GM18520 (cell line): Measurements from ENCODE around the gene PLEKHG2.
"Not testable (repeated sequence)": the region's sequence is repeated elsewhere in the genome, so short reads cannot be mapped to it uniquely, and the experiment has no call there.

Source experiments
- ATAC-seq: cut with Tn5 transposase; IDR thresholded peaks from one replicate; pipeline ENCODE4 v1.9.1; 2021; ENCODE audit not compliant: unreplicated experiment

The PLEKHG2 gene, protein sequence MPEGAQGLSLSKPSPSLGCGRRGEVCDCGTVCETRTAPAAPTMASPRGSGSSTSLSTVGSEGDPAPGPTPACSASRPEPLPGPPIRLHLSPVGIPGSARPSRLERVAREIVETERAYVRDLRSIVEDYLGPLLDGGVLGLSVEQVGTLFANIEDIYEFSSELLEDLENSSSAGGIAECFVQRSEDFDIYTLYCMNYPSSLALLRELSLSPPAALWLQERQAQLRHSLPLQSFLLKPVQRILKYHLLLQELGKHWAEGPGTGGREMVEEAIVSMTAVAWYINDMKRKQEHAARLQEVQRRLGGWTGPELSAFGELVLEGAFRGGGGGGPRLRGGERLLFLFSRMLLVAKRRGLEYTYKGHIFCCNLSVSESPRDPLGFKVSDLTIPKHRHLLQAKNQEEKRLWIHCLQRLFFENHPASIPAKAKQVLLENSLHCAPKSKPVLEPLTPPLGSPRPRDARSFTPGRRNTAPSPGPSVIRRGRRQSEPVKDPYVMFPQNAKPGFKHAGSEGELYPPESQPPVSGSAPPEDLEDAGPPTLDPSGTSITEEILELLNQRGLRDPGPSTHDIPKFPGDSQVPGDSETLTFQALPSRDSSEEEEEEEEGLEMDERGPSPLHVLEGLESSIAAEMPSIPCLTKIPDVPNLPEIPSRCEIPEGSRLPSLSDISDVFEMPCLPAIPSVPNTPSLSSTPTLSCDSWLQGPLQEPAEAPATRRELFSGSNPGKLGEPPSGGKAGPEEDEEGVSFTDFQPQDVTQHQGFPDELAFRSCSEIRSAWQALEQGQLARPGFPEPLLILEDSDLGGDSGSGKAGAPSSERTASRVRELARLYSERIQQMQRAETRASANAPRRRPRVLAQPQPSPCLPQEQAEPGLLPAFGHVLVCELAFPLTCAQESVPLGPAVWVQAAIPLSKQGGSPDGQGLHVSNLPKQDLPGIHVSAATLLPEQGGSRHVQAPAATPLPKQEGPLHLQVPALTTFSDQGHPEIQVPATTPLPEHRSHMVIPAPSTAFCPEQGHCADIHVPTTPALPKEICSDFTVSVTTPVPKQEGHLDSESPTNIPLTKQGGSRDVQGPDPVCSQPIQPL (N-terminal part only)

DNA sequence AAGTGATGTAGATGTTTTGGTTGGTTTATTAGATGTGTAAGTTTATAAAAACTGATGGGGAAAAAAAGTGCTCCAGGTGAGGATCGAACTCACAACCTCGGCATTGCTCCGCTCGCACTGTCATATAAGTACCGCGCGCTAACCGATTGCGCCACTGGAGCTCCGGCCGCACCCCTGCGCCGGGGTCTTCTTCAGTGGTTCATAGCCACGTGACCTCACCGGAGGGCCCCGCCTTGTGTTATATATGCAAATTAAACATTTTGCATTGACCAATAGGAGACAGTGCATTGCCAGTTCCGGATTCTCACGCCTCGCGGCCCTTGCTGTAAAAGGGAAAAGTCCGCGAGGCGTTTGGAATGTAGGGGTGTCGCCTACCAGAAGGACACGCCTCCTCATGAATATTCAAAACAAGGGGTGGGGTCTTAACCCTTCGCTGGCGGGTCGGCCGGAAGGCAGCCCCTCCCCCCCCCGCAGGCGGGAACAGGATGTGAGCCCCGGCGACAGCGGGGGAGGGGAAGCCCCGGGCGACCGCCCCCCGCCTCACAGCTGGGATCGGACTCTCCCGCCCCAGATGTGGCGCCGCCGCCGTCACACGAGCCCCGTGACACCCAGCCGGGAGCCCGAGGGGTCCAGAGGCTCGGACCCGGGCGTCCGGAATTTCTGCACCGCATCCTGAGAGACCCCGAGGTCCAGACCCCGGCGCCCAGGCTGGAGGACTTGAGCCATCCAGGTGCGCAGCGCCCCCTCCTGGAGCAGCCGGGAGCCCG is at the start of gene PLEKHG2:
TSS of gene PLEKHG2 (plus strand) at position 570 of the 767 bp plus-strand sequence. CDS start 1,418 bp downstream, outside the sequence.
- peak; percentile 39 for ATAC-seq

DNA sequence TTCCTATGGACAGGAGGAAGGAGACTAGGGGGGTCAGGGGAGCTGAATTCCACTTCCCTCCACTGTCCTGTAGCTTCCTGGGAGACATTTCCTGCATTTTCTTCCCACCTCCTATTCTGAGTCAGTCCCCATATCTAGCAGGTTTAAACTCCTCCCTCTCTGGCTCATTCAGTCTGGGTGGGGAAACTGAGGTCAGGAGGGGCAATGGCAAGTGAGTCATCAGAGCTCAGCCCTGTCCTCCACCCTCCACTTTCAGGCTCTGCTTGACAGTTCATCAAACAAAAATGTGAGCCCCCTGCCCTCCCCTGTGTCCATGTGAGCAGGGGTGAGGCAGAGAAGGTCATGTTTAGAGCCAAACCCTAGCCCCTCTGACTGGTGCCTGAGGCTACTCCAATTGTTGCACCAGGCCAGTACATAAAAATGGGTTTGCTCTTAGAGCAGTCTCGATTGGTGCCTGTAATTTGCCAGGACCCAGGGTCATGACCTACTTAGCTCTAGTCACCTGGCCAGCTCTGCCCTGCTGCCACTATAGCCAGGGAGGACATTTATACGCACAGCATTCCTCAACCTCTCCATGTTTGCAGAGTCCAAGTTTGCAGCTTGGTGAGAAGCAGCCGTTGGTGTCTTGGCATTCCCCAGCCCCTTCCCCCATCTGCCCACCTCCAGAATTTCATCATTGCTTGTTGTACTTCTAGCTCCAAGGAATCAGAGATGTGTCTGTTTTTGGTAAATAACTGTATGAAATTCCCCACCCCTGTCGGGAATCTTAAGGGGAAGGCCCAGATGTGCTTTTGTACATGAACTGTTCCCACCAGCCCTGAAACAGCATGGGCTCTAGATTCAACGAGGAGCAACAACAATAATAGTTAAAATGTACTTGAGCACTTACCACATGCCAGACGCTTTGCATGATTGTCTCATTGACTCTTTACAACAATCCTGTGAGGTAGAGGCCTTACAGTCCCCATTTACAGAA is 49.5 kb upstream of the PLEKHG2 start:
- ATAC-seq: no peak

DNA sequence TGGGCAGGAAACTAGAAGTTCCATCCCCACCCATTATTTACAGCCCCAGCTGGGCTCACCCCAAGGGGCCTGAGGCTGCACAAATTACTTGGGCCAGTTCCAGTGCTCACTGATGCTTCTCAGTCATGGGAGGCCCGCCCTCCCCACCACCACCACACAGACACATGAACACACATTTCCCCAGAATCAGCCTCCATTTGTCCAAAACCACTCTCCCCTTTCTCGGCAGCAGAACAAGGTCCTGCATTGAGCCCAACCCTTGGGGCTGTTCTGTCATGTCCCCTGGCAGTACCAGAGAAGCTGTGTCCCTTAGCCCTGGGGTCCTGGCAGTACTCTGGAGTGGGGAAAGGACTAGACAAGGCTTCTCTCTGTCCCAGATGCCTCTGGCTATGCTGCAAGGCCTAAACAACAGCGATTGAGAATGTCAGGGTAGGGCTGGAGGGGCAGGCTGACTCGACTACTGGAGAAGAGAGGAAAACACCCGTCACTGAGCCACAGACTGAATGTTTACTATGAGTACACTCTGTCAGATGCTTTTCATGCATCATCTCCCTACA is 48.5 kb upstream of the PLEKHG2 start:
- no peak for ATAC-seq

DNA sequence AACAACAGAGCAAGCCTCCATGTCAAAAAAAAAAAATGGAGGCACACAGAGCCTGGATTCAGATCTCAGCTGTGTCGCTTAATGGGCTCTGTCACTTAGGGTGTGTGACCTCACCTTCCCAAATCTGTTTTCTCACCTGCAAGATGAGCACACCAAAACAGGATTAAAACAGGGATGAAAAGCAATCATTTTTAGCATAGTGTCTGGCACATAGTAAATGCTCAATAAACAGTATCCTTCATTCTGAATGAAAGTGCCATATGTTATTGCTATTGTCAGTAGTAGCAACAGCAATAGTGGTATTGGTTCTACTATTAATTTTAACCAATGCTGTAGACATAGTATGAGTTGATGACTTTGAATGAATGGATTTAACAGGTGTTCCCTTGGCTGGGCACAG is 46.9 kb upstream of the PLEKHG2 start:
- no peak for ATAC-seq

DNA sequence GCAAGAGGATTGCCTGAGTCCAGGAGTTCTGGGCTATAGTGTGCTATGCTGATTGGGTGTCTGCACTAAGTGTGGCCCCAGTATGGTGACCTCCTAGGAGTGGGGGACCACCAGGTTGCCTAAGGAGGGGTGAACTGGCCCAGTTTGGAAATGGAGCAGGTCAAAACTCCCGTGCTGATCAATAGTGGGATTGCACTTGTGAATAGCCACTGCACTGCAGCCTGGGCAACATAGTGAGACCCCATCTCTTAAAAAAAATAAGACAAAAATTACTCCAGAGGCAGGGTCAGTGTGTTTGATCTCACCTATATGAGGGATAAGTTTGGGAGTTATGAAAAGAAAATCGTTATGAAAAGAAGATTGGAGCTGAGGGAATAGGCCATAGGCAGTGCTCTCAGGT is 43.3 kb upstream of the PLEKHG2 start:
- no peak for ATAC-seq

DNA sequence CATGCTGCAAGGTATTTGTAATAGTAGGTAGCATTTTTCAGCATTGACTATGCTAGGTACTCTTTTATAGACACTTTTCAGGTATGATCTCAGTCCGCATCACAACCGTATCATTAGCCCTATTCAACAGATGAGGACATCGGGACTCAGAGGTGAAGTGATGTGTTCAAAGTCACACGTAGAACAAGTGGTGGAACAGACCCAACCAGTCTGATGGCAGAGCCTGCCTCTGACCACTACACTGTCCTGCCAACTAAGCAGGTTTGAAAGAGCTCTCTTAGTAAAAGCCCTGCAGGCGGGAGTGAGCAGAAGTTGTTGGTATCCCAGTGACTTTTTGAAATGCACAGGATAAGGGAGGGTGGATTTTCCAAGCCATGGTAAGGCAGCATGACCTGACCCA is 41.7 kb upstream of the PLEKHG2 start:
- no peak for ATAC-seq

DNA sequence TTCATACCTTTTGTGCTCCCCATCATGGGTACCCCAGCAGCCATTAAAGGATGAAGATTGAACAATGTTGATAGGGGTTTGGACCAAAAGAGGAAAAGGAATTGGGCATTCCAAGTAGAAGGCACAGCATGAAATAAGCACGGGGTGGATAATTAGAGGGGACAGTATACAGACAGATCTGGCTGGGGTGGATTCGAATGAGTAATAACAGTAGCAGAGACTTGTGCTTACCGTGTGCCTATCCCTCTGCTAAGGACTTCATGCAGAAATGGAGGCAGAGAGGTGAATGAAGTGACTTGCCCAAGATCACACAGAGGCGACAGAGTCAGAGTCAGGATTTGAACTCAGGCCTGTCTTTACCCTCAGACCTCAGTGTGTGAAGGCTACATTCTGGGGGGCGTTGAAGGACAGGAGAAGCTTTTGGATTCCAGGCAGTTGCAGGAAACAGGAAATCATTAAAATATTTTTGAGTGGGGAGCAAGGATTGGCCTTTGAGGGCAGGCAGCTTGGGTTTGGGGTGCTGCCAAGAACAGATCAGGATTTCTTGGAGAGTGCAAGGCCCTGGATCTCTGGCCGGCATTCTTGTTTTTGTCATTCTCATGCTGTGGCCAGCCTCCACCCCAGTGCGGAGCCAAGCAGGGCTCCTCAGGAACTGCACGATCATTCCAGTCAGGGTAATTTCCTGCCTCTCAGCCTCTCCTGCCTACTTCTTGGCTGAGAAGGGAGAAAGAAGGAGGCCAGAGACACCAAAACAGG is 40.2 kb upstream of the PLEKHG2 start:
- no peak for ATAC-seq

DNA sequence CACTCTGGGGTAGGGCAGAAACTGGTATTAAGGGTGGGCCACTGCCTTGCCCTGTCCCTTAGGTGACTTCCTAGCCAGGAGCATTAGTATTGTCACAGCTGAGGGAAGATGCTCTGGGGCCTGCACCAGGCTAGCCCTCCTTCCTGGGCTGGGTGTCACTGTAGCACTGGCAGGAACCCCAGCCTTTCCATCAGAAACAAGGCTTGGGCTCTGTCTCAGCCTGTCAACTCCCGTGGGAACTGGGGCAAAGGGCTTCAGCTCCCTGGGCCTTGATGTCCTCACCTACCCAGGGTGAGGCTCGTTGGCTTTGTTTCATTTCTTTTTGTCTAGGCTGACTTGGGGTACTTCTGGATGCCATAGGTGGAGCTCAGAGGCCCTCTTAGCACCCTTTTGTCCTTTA is 39.5 kb upstream of the PLEKHG2 start:
- ATAC-seq: no peak

DNA sequence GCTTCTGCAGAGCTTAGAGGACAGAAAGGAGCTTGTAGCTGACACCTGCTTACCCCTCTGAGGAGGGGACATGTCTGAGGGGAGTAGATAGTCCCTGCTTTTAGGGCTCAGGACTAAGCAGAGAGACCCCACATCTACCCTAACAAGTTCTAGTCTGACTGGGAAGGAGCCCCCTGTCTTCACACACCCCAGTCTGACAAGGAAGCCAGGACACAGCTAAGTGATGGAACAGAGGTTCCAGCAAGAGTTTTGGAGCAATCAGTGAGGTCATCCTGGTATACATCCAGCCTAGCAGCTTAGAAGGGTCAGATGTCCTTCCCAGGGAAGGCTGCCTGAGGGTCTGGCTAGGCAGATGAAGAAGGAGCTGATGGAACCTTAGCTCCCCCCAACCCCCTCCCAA is 36.5 kb upstream of the PLEKHG2 start:
- no peak for ATAC-seq

DNA sequence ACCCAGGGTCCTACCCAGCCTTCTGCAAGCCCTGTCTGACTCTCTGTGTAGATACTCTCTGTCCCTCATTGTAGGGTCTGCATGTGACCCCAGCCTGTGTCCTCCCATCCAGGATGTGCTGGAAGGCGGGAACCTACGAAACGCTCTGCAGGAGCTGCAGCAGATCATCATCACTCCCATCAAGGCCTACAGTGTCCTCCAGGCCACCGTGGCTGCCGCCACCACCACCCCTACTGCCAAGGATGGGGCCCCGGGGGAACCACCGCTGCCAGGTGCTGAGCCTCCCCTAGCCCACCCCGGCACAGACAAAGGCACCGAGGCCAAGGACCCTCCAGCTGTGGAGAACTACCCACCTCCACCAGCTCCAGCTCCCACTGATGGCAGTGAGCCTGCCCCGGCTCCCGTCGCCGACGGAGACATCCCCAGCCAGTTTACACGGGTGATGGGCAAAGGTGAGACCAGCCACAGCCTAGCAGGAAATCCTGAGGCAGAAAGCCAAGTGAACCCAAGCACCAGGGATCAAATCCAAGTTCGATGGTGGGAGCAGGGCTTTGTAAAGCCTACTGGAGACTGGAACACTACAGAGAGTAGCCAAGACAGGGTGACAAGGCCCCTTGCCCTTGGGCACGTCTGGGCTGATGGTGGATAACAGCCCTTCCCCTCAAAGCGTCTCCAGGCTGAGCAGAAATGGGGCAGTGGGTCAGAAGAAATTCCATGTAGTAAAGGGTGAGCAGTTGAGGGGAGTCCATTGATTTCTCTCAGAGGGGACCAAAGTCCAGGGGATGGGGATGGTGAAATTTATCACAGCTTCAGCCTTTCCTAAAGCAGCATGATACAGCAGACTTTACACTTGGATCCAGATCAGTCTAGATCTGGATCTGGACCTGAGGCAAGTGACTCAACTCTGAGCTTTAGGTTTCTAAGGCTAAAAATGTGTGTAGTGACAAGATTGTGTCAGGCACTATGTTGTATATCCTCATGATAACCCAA is 34.8 kb upstream of the PLEKHG2 start:
- ATAC-seq: no peak

DNA sequence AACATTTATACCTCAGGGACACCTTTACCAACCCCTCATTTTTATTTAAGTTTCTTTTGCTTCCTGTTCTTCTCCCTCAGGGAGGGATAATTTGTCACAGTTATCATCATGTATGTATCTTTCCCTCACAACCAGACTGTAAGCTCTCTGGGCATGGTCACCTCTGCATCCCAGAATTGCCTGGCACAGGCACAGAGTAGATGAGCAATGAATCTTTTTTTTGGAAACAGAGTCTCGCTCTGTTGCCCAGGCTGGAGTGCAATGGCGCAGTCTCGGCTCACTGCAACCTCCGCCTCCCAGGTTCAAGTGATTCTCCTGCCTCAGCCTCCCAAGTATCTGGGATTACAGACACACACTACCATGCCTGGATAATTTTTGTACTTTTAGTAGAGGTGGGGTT is 33.1 kb upstream of the PLEKHG2 start:
- not testable (repeated sequence) for ATAC-seq

DNA sequence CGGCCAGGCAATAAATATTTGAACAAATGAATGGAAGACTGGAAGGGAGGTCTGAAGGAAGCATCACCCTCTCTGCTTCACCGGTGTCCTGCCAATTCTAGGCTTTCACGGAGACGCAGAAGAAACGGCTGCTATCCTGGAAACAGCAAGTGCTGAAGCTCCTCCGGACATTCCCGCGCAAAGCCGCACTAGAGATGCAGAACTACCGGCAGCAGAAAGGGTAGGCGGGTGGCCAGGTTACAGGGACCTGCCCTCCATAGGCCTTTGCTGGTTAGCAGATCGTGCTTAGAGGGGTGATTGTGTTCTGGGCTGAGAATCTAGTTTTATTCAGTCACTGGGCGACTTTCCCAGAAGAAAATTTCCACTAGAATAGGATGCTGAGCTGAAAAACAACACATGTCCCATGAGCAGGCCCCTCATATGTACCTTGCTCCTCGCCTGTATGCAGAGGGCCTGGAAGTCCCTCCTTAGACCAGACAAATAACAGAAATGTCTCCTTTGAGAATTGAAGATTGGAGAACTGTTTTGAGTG is 32.5 kb upstream of the PLEKHG2 start:
- ATAC-seq: no peak

DNA sequence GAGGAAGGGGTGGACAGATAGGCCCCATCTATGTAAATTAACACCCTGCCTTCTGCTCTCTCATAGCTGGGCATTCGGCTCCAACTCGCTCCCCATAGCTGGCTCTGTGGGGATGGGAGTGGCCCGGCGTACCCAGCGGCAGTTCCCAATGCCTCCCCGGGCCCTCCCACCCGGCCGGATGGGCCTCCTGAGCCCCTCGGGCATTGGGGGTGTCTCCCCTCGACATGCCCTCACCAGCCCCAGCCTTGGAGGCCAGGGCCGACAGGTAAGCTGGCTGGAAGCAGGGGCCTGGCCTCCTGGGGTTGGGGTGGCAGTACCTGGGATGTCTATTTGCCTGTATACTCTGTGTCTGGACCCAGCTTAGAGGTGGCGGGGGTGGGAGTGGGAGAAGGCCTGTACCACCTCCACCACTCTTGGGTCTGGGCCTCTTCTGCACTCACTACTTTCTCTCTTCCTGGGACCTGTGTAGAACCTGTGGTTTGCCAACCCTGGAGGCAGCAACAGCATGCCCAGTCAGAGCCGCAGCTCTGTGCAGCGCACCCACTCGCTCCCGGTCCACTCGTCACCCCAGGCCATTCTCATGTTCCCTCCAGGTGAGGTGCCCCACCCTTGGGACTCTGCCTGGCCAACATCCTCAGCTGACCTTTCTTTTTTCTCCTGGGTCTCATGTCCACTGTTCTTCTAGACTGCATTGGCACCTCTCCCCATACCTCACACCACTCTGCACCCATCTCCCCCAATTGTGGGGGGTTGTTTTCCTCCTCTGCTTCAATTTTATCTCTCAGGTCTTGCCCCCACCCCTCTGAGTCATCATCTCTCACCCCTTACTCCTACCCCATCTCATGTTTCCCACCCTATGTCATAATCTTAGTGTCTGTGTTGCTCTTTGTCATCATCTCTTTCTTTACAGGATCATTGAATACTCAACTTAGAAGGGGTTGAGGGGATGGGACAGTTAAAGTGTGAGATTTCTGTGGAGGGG is 31.7 kb upstream of the PLEKHG2 start:
- ATAC-seq: no peak

DNA sequence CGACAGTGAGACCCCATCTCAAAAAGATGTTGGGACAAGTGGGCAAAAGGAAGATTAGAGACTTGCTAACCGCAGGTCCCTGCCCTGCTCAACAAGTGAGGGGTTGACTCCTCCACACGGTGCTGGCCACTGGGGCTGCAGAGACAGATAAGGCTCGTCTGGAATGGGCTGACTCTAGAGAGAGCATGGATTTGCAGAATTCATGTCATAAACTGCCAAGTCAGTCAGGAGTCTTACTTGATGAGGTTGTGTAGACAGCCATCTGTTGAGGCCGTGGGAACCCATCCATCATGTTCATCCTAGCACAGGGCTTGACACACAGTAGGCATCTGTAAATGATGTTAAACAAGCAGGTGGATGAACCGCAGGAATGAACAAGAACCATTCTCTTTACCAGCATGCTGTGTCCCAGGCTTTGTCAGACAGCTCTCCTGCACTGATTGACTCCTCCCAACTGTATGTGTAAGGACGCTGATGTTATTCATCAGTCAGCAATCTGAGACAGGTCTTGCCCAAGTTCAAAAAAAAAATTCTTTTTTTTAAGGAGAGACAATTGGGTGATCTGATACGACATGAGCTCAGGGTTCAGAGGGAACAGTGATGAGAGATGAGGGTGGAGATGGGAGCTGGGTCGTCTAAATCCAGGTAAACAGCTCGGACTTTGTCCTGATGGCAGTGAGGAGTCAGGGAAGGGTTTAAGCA is 30.4 kb upstream of the PLEKHG2 start:
- ATAC-seq: no peak
